GM12801 (cell line): Measurements from ENCODE around the gene FBXL15.

Source experiments
- CTCF ChIP-seq: IDR thresholded peaks from one replicate; pipeline ENCODE4 v1.5.1; 2011; ENCODE audit warnings: control low read depth; ENCODE audit not compliant: insufficient read length; ENCODE audit errors: extremely low read depth

The FBXL15 gene

GRCh38 chr10:102399217-102400021 is 21.2 kb upstream of the FBXL15 start:
- TF ChIP-seq CTCF = no peak

- no peak for TF ChIP-seq CTCF
Measured at GRCh38 chr10:102400076-102400475, 20.6 kb upstream of the FBXL15 start.

- TF ChIP-seq CTCF = no peak
Measured at GRCh38 chr10:102400598-102401341, 19.9 kb upstream of the FBXL15 start.

- no peak for TF ChIP-seq CTCF
Measured at GRCh38 chr10:102401342-102401654, 19.3 kb upstream of the FBXL15 start.

GRCh38 chr10:102401735-102402511 is 18.7 kb upstream of the FBXL15 start:
- TF ChIP-seq CTCF = no peak

DNA sequence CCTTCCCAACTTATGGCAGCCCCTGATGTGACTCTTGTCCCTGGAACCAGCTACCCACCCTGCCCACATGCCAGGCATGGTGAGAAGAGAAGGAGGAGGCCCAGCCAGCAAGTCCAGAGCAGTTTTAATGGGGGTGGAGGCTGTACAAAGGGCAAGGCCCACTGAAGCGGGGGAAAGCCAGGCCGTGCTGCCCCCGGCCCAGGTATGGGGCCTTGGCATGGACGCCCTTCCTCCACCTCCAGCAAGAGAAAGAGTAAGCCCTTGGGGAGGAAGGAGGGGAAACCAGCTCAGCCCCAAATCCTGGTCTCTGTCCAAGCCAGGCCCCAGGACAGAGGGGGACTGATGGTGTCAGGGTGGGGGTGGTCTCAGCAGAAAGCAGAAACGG is 18.1 kb upstream of the FBXL15 start:
- no peak for TF ChIP-seq CTCF

DNA sequence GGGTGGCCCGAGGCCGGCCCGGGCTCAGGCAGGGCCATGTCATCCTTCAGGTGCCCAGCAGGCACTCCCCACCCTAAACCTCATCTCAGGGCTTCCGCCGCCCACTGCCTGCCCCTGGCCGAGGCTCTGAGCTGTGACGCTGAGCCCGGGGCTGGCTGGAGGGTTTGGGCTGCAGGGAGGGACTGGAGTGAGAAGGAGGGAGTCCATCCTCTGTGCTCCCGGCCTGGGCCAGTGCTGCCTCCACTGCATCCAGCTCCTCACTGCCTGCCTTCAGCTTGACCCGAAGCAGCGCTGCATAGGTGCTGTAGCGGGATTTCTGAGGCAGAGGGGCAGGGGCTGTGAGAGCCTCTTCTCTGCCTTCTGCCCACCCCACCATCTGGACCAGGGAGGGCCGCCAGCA is 17.5 kb upstream of the FBXL15 start:
- TF ChIP-seq CTCF = no peak
